Gastrocnemius medialis (tissue), 4 donors: ENCODE results near the gene DUSP2.

ENCODE experiments used
- POLR2A ChIP-seq, 2 donors: fragments of 450-650 bp; IDR thresholded peaks; one replicate each; pipeline ENCODE4 v1.6.1; 2017; ENCODE audit warnings: antibody characterized with exemption in 2 of 2, mild to moderate bottlenecking in 2 of 2, moderate library complexity in 2 of 2
- TF ChIP-seq, protein P1 (sequence below), 5 experiments: fragments of 450-650 bp in 3 of 5; fragments of 200-600 bp in 2 of 5; sonication (generic) in 2 of 5; IDR thresholded peaks in 4 of 5; conservative IDR thresholded peaks in 1 of 5; 1 replicate in 4 of 5; 2 replicates in 1 of 5; pipeline ENCODE4 v1.5.1; 2016 to 2019; ENCODE audit warnings: antibody characterized with exemption in 5 of 5, mild to moderate bottlenecking in 3 of 5, moderate library complexity in 3 of 5

DNA sequence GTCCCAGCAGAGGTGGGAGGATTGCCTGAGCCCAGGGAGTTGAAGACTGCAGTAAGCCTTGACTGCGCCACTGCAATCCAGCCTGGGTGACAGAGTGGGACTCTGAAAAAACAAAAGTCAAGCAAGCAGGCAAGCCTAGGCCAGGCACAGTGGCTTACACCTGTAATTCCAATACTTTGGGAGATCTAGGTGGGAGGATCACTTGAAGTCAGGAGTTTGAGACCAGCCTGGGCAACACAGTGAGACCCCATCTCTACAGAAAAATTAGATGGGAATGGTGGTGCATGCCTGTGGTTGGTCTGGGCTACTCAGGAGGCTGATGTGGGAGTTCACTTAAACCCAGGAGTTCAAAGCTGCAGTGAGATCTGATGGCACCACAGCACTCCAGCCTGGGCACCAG is 34.8 kb upstream of the DUSP2 start:
- TF ChIP-seq, protein P1, sequence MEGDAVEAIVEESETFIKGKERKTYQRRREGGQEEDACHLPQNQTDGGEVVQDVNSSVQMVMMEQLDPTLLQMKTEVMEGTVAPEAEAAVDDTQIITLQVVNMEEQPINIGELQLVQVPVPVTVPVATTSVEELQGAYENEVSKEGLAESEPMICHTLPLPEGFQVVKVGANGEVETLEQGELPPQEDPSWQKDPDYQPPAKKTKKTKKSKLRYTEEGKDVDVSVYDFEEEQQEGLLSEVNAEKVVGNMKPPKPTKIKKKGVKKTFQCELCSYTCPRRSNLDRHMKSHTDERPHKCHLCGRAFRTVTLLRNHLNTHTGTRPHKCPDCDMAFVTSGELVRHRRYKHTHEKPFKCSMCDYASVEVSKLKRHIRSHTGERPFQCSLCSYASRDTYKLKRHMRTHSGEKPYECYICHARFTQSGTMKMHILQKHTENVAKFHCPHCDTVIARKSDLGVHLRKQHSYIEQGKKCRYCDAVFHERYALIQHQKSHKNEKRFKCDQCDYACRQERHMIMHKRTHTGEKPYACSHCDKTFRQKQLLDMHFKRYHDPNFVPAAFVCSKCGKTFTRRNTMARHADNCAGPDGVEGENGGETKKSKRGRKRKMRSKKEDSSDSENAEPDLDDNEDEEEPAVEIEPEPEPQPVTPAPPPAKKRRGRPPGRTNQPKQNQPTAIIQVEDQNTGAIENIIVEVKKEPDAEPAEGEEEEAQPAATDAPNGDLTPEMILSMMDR (IDR thresholded peaks at IDR 0.05 in 4 of 5, conservative IDR thresholded peaks at IDR 0.05 in 1 of 5): no peak
- TF ChIP-seq POLR2A (IDR thresholded peaks at IDR 0.05): no peak
